B cell (primary cell): ENCODE results near the gene MTHFD1L. TPM values are rescaled to one million over a fixed set of nuclear protein-coding genes. Genes with fewer than 3 reads are reported as not detected.

Source experiments
- ATAC-seq: fragments of 200-7000 bp; cut with Tn5 transposase; one replicate; pipeline ENCODE4 v1.10.0; 2021; ENCODE audit warnings: low read depth, mild to moderate bottlenecking, moderate number of reproducible peaks, moderate library complexity
- CTCF ChIA-PET: fragments of 350-600 bp; sonication (Branson Sonifier 250); formaldehyde crosslinking; loops from one replicate; lab custom pipeline; 2021; ENCODE audit warnings: antibody characterized with exemption, inconsistent platforms; lab: Charles Lee
- POLR2A ChIA-PET: fragments of 350-600 bp; sonication (Branson Sonifier 250); formaldehyde crosslinking; loops from one replicate; lab custom pipeline; 2021; ENCODE audit warnings: antibody characterized with exemption; lab: Charles Lee
- DNase-seq: peaks from one replicate; pipeline ENCODE4 v3.0.0; 2013
- H2AFZ ChIP-seq: 2 replicates; pipeline ENCODE4 v1.6.1; 2012; ENCODE audit warnings: mild to moderate bottlenecking, low read depth, low read length; ENCODE audit not compliant: insufficient read depth, poor library complexity, severe bottlenecking
- H3K27ac ChIP-seq, 2 donors: 1 replicate in 1 of 2; 2 replicates in 1 of 2; pipeline ENCODE4 v1.5.1; 2012 to 2013; ENCODE audit warnings: low read length in 2 of 2, mild to moderate bottlenecking in 2 of 2, moderate library complexity in 1 of 2
- H3K27me3 ChIP-seq, 4 experiments: fragments of 200-600 bp in 1 of 4; sonication (generic) in 1 of 4; replicated peaks in 1 of 4; 1 replicate in 2 of 4; 2 replicates in 2 of 4; pipeline versions ENCODE4 v1.6.1 to v1.7.0; 2013 to 2016; ENCODE audit warnings: low read length in 3 of 4, mild to moderate bottlenecking in 2 of 4, mixed read lengths in 1 of 4, moderate library complexity in 1 of 4; ENCODE audit not compliant: insufficient read depth in 4 of 4, control insufficient read depth in 3 of 4; ENCODE audit errors: control extremely low read depth in 1 of 4
- H3K36me3 ChIP-seq, 2 experiments: replicated peaks in 1 of 2; 1 replicate in 1 of 2; 2 replicates in 1 of 2; pipeline versions ENCODE4 v1.6.1 to v1.7.1; 2013; ENCODE audit warnings: low read length in 1 of 2; ENCODE audit not compliant: insufficient read depth in 2 of 2, control insufficient read depth in 1 of 2; ENCODE audit errors: control extremely low read depth in 1 of 2, extremely low read depth in 1 of 2
- H3K4me1 ChIP-seq, 2 donors: fragments of 200-600 bp in 1 of 2; sonication (generic) in 1 of 2; 1 replicate in 1 of 2; 2 replicates in 1 of 2; pipeline versions ENCODE4 v1.5.1 to v1.6.1; 2013 to 2017; ENCODE audit warnings: low read length in 2 of 2; ENCODE audit not compliant: control insufficient read depth in 2 of 2, insufficient read depth in 2 of 2
- H3K4me2 ChIP-seq: replicated peaks from 2 replicates; pipeline ENCODE3; 2012; ENCODE audit warnings: mild to moderate bottlenecking, low read depth, low read length; ENCODE audit not compliant: poor library complexity, severe bottlenecking
- H3K4me3 ChIP-seq, 5 experiments: fragments of 200-600 bp in 1 of 5; sonication (generic) in 1 of 5; 1 replicate in 3 of 5; 2 replicates in 2 of 5; pipeline versions ENCODE4 v1.5.1 to v1.7.0; 2011 to 2016; ENCODE audit warnings: low read length in 4 of 5, mild to moderate bottlenecking in 4 of 5, low read depth in 2 of 5, control low read depth in 1 of 5, moderate library complexity in 1 of 5; ENCODE audit not compliant: insufficient read depth in 1 of 5; ENCODE audit errors: control extremely low read depth in 1 of 5, extremely low read depth in 1 of 5
- H3K79me2 ChIP-seq: fragments of 200-600 bp; sonication (generic); one replicate; pipeline ENCODE4 v1.6.0; 2016; ENCODE audit warnings: low read length; ENCODE audit not compliant: control insufficient read depth, insufficient read depth
- H3K9ac ChIP-seq: fragments of 200-600 bp; sonication (generic); 2 replicates; pipeline ENCODE4 v1.6.1; 2017; ENCODE audit warnings: mild to moderate bottlenecking, low read length, moderate library complexity
- H3K9me3 ChIP-seq, 3 donors: one replicate each; pipeline versions ENCODE4 v1.6.1 to v1.7.1; 2013; ENCODE audit warnings: low read length in 2 of 3; ENCODE audit not compliant: control insufficient read depth in 2 of 3, insufficient read depth in 1 of 3; ENCODE audit errors: control extremely low read depth in 1 of 3
- H4K20me1 ChIP-seq: 2 replicates; pipeline ENCODE4 v1.6.0; 2012; ENCODE audit warnings: mild to moderate bottlenecking, low read length; ENCODE audit not compliant: insufficient read depth, control insufficient read depth, poor library complexity, severe bottlenecking
- H3K27ac Mint-ChIP-seq: one replicate; pipeline ENCODE4 v1.8.0; 2021; ENCODE audit warnings: mixed read lengths
- H3K27me3 Mint-ChIP-seq: one replicate; pipeline ENCODE4 v1.8.0; 2021; ENCODE audit warnings: mixed read lengths
- H3K4me1 Mint-ChIP-seq: one replicate; pipeline ENCODE4 v1.8.0; 2021; ENCODE audit warnings: mixed read lengths
- H3K4me3 Mint-ChIP-seq: one replicate; pipeline ENCODE4 v1.8.0; 2021; ENCODE audit warnings: mixed read lengths
- H3K9me3 Mint-ChIP-seq: one replicate; pipeline ENCODE4 v1.8.0; 2022; ENCODE audit warnings: mixed read lengths; ENCODE audit not compliant: insufficient read depth
- EZH2 ChIP-seq: IDR thresholded peaks from 2 replicates; pipeline ENCODE4 v1.6.1; 2012; ENCODE audit warnings: borderline replicate concordance, low read depth, mild to moderate bottlenecking, moderate library complexity, low read length; ENCODE audit not compliant: insufficient read depth, poor library complexity, severe bottlenecking
- WGBS: methylation state at CpG from one replicate; pipeline ENCODE4 v1.1.5; 2013; ENCODE audit warnings: missing lambda C conversion rate; ENCODE audit not compliant: insufficient coverage; 5-methylcytosine and 5-hydroxymethylcytosine counted together
- intact Hi-C: fragments of 100-400 bp; cut with micrococcal nuclease; formaldehyde crosslinking; loops from one replicate; pipeline ENCODE4 v1.10.0; 2022
- polyA plus RNA-seq: library from polyadenylated mRNA; depleted of rRNA; stranded (reverse); fragments of >200 nt; gene quantifications from 2 replicates; pipeline ENCODE4 v1.2.3, GENCODE V29; 2012
- total RNA-seq, 2 donors: library from RNA; stranded (reverse); fragments of 120-200 nt in 1 of 2; gene quantifications; 1 replicate in 1 of 2; 2 replicates in 1 of 2; pipeline versions ENCODE4 v1.2.3 to v1.2.4, GENCODE V29; 2013 to 2022
- TF ChIP-seq, protein P1 (sequence below): fragments of 200-600 bp; IDR thresholded peaks from one replicate; pipeline ENCODE4 v1.8.0; 2022; ENCODE audit warnings: antibody characterized with exemption, mild to moderate bottlenecking

Gene MTHFD1L
- total and polyA plus RNA-seq, 2 donors (not counting 1 experiment from before 2014, with no cell fraction given): 2.9 to 16.1 TPM

DNA sequence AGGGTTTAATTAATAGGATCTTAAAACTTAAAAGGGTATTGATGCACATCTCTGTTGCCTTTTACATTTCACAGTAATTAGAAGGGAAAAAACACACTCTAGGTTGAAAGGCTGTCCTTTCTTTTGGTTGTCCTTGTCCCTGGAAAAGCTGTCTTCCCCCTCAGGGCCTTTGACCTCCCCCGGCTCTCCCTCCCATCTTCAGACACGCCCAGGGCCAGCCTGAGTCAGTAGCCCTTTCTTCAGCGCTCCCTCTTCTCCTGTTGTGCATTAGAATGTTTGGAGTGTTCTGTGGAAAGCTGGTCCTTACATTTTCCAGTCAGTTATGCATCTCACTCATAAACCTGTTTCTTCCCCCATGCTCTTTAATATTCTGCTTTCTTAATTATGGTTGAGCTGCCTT lies 157.0 kb downstream of the MTHFD1L start:
- Histone ChIP-seq H3K27me3 (no peaks in the 10 kb centered on the region), H3K4me3 (no peak overlapping the region), H3K4me1 (no peaks in the 10 kb centered on the region), H3K4me2 (no peak overlapping the region), H3K79me2 (no peaks in the 10 kb centered on the region), H3K36me3 (no peaks in the 10 kb centered on the region), H2AFZ (no peak overlapping the region), H3K27ac (no peak overlapping the region), H4K20me1 (no peaks in the 10 kb centered on the region), H3K9ac (no peak overlapping the region), H3K9me3 (no peaks in the 10 kb centered on the region)
- no peaks in the 10 kb centered on the region for H3K4me1 Mint-ChIP-seq
- ChIA-PET POLR2A (no interaction called here), CTCF (no interaction called here)
- H3K27me3 Mint-ChIP-seq: no peaks in the 10 kb centered on the region
- intact Hi-C loops: no loop called here
- no peaks in the 10 kb centered on the region for H3K9me3 Mint-ChIP-seq
- TF ChIP-seq, protein P1, sequence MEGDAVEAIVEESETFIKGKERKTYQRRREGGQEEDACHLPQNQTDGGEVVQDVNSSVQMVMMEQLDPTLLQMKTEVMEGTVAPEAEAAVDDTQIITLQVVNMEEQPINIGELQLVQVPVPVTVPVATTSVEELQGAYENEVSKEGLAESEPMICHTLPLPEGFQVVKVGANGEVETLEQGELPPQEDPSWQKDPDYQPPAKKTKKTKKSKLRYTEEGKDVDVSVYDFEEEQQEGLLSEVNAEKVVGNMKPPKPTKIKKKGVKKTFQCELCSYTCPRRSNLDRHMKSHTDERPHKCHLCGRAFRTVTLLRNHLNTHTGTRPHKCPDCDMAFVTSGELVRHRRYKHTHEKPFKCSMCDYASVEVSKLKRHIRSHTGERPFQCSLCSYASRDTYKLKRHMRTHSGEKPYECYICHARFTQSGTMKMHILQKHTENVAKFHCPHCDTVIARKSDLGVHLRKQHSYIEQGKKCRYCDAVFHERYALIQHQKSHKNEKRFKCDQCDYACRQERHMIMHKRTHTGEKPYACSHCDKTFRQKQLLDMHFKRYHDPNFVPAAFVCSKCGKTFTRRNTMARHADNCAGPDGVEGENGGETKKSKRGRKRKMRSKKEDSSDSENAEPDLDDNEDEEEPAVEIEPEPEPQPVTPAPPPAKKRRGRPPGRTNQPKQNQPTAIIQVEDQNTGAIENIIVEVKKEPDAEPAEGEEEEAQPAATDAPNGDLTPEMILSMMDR: no peak
- no peak for TF ChIP-seq EZH2
- WGBS: no CpG with 5 or more reads among the region's 3 CpGs
- no peak overlapping the region for H3K4me3 Mint-ChIP-seq
- no peak for DNase-seq
- H3K27ac Mint-ChIP-seq: no peak overlapping the region
- no peak for ATAC-seq

DNA sequence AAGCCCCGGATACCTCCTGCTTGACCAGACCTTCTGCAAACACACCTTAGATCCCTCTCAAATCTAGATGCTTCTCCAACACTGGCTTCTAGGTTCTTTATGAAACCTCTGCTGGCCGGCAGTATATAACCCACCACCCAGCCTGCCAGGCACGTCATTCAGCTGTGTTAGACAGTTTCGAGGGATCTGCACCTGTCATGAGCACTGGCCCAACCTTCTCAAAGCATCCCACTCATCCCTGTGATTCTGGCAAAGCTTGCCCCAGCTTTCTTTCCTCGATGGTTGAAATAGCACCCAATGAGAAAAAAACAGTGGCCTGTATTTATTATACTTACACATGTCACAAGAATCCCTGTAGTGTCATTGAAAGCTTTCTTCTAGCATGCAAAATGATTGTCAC lies 157.8 kb downstream of the MTHFD1L start:
- Histone ChIP-seq H3K9ac (no peak overlapping the region), H4K20me1 (no peaks in the 10 kb centered on the region), H3K4me3 (no peak overlapping the region), H3K27ac (no peak overlapping the region), H3K9me3 (peaks cover 0 to 3% (median 0%) of the 10 kb centered on the region in 3 donors), H3K4me2 (no peak overlapping the region), H3K79me2 (no peaks in the 10 kb centered on the region), H3K27me3 (no peaks in the 10 kb centered on the region), H2AFZ (no peak overlapping the region), H3K36me3 (no peaks in the 10 kb centered on the region), H3K4me1 (no peaks in the 10 kb centered on the region)
- TF ChIP-seq EZH2: no peak
- TF ChIP-seq, protein P1: no peak
- ChIA-PET POLR2A (no interaction called here), CTCF (interaction anchor here (1.0 kb wide), 1 partner anchor 9 kb away, joined by 7 read pairs; no protein-coding TSS in a partner anchor)
- DNase-seq (no peak), ATAC-seq (no peak)
- Mint-ChIP-seq H3K4me3 (no peak overlapping the region), H3K9me3 (no peaks in the 10 kb centered on the region), H3K27ac (no peak overlapping the region), H3K4me1 (no peaks in the 10 kb centered on the region), H3K27me3 (no peaks in the 10 kb centered on the region)
- intact Hi-C loops: no loop called here
- 100% methylated on average over 4 of the region's 5 CpGs for WGBS
